Gastroesophageal sphincter (tissue), 4 donors: ENCODE data around the gene FOXF1. TPM values are rescaled to one million over a fixed set of nuclear protein-coding genes. Genes with fewer than 3 reads are reported as not detected.

Experiments
- ATAC-seq: fragments of 150-250 bp; one replicate; pipeline ENCODE4 v1.9.1; 2016; ENCODE audit warnings: mild to moderate bottlenecking, moderate library complexity
- H3K27ac ChIP-seq, 4 donors: fragments of 200-600 bp; sonication (generic) in 3 of 4; 1 replicate in 3 of 4; 2 replicates in 1 of 4; pipeline ENCODE4 v1.5.1; 2016 to 2019
- H3K27me3 ChIP-seq: fragments of 200-600 bp; sonication (generic); one replicate; pipeline ENCODE4 v1.5.1; 2019
- H3K36me3 ChIP-seq, 2 donors: fragments of 200-600 bp; sonication (generic); one replicate each; pipeline ENCODE4 v1.5.1; 2019; ENCODE audit warnings: control low read depth in 1 of 2
- H3K4me1 ChIP-seq, 3 donors: fragments of 200-600 bp; sonication (generic); 1 replicate in 2 of 3; 2 replicates in 1 of 3; pipeline ENCODE4 v1.5.1; 2016 to 2019; ENCODE audit warnings: control low read depth in 2 of 3
- H3K4me3 ChIP-seq, 2 donors: fragments of 200-600 bp; sonication (generic); one replicate each; pipeline ENCODE4 v1.5.1; 2019; ENCODE audit warnings: mild to moderate bottlenecking in 1 of 2, moderate library complexity in 1 of 2
- H3K9me3 ChIP-seq, 3 donors: fragments of 200-600 bp; sonication (generic); one replicate each; pipeline ENCODE4 v1.5.1; 2017 to 2019; ENCODE audit warnings: control low read depth in 2 of 3
- EP300 ChIP-seq: sonication (generic); formaldehyde crosslinking; IDR thresholded peaks from one replicate; pipeline ENCODE4 v1.6.1; 2017; ENCODE audit warnings: antibody characterized with exemption, mild to moderate bottlenecking
- POLR2A ChIP-seq, 2 donors: fragments of 450-650 bp; IDR thresholded peaks; one replicate each; pipeline ENCODE4 v1.6.1; 2017; ENCODE audit warnings: antibody characterized with exemption in 2 of 2, mild to moderate bottlenecking in 2 of 2, moderate library complexity in 1 of 2
- POLR2AphosphoS5 ChIP-seq: sonication (generic); formaldehyde crosslinking; IDR thresholded peaks from one replicate; pipeline ENCODE4 v1.6.1; 2017; ENCODE audit warnings: antibody characterized with exemption
- WGBS, 2 donors: methylation state at CpG; one replicate each; pipeline ENCODE4 v1.1.5; 2018; ENCODE audit warnings: low coverage in 1 of 2; 5-methylcytosine and 5-hydroxymethylcytosine counted together
- total RNA-seq, 4 donors: library from RNA; depleted of rRNA; stranded (reverse); fragments of >200 nt; gene quantifications; one replicate each; pipeline ENCODE4 v1.1.0, GENCODE V29; 2016
- TF ChIP-seq, protein P1 (sequence below), 4 experiments: fragments of 200-600 bp in 2 of 4; fragments of 450-650 bp in 2 of 4; sonication (generic) in 1 of 4; IDR thresholded peaks; one replicate each; pipeline ENCODE4 v1.5.1; 2017 to 2019; ENCODE audit warnings: antibody characterized with exemption in 4 of 4, mild to moderate bottlenecking in 2 of 4, moderate library complexity in 2 of 4

FOXF1 gene
- total RNA-seq, 4 donors from 2014 or later, result 39.7 to 81.1 (median 59.3) TPM

GRCh38 chr16:86538196-86538780 is 28.0 kb downstream of the FOXF1 start:
- Histone ChIP-seq H3K36me3 (peaks cover 0 to 83% of the 10 kb centered on the region in 2 donors), H3K27ac (no peak overlapping the region), H3K9me3 (no peaks in the 10 kb centered on the region), H3K27me3 (no peaks in the 10 kb centered on the region), H3K4me3 (no peak overlapping the region), H3K4me1 (no peaks in the 10 kb centered on the region)
- ATAC-seq, result no peak
- TF ChIP-seq, protein P1, sequence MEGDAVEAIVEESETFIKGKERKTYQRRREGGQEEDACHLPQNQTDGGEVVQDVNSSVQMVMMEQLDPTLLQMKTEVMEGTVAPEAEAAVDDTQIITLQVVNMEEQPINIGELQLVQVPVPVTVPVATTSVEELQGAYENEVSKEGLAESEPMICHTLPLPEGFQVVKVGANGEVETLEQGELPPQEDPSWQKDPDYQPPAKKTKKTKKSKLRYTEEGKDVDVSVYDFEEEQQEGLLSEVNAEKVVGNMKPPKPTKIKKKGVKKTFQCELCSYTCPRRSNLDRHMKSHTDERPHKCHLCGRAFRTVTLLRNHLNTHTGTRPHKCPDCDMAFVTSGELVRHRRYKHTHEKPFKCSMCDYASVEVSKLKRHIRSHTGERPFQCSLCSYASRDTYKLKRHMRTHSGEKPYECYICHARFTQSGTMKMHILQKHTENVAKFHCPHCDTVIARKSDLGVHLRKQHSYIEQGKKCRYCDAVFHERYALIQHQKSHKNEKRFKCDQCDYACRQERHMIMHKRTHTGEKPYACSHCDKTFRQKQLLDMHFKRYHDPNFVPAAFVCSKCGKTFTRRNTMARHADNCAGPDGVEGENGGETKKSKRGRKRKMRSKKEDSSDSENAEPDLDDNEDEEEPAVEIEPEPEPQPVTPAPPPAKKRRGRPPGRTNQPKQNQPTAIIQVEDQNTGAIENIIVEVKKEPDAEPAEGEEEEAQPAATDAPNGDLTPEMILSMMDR (IDR thresholded peaks at IDR 0.05), result no peak
- no peak for TF ChIP-seq POLR2AphosphoS5
- no peak for TF ChIP-seq EP300
- no peak for TF ChIP-seq POLR2A (IDR thresholded peaks at IDR 0.05)
- WGBS, 2 donors, result 87% methylated on average over 3 of the region's 17 CpGs; no CpG with 5 or more reads in 1 of the 2 donors

DNA sequence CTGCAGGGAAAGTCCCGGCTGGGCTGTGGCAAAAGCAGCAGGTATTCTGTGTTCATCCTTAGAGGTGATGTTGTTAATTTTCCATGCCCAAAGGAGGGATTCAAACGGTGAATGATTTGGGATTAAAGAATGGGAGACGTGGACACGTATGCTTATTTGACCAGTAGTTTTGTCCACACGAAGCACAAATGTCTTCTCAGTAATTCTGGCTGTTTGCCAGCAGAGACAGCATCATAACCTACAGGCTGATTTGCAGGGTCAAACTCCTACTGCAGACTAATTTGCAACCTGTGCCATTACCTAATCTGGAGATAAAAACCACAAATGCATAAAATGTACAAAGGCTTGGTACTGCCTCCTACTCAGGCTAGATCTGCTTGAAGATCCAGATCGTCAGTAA is 30.6 kb downstream of the FOXF1 start:
- Histone ChIP-seq H3K27me3 (no peaks in the 10 kb centered on the region), H3K9me3 (no peaks in the 10 kb centered on the region), H3K4me3 (no peak overlapping the region), H3K4me1 (no peaks in the 10 kb centered on the region), H3K27ac (no peak overlapping the region), H3K36me3 (peaks cover 0 to 100% of the 10 kb centered on the region in 2 donors)
- TF ChIP-seq POLR2AphosphoS5, result no peak
- TF ChIP-seq POLR2A (IDR thresholded peaks at IDR 0.05), result no peak
- TF ChIP-seq EP300, result no peak
- TF ChIP-seq, protein P1 (IDR thresholded peaks at IDR 0.05), result no peak
- ATAC-seq, result no peak
- 74 to 80% methylated on average over 1 to 4 of the region's 6 CpGs for WGBS, 2 donors

GRCh38 chr16:86541560-86541959 is 31.2 kb downstream of the FOXF1 start:
- Histone ChIP-seq H3K27ac (no peak overlapping the region), H3K27me3 (no peaks in the 10 kb centered on the region), H3K4me1 (no peaks in the 10 kb centered on the region), H3K4me3 (no peak overlapping the region), H3K9me3 (no peaks in the 10 kb centered on the region), H3K36me3 (peaks cover 0 to 100% of the 10 kb centered on the region in 2 donors)
- no peak for TF ChIP-seq EP300
- TF ChIP-seq POLR2AphosphoS5, result no peak
- TF ChIP-seq, protein P1 (IDR thresholded peaks at IDR 0.05), result no peak
- no peak for TF ChIP-seq POLR2A (IDR thresholded peaks at IDR 0.05)
- WGBS, 2 donors, result 80% methylated on average over 1 of the region's 11 CpGs; no CpG with 5 or more reads in 1 of the 2 donors
- no peak for ATAC-seq

GRCh38 chr16:86542756-86543750 is 32.7 kb downstream of the FOXF1 start:
- Histone ChIP-seq H3K4me3 (no peak overlapping the region), H3K9me3 (no peaks in the 10 kb centered on the region), H3K4me1 (no peaks in the 10 kb centered on the region), H3K27ac (no peak overlapping the region), H3K27me3 (no peaks in the 10 kb centered on the region), H3K36me3 (peaks cover 0 to 100% of the 10 kb centered on the region in 2 donors)
- TF ChIP-seq POLR2AphosphoS5, result no peak
- no peak for TF ChIP-seq POLR2A (IDR thresholded peaks at IDR 0.05)
- TF ChIP-seq EP300, result no peak
- 76 to 100% methylated on average over 2 to 11 of the region's 21 CpGs for WGBS, 2 donors
- ATAC-seq, result no peak

- ATAC-seq, result no peak
- H3K27ac ChIP-seq, result no peak overlapping the region
- no peaks in the 10 kb centered on the region for H3K27me3 ChIP-seq
- peaks cover 0 to 100% of the 10 kb centered on the region in 2 donors for H3K36me3 ChIP-seq
- no peaks in the 10 kb centered on the region for H3K4me1 ChIP-seq
- H3K4me3 ChIP-seq, result no peak overlapping the region
- 100% methylated on average over 3 of the region's 12 CpGs; no CpG with 5 or more reads in 1 of the 2 donors for WGBS, 2 donors
- no peaks in the 10 kb centered on the region for H3K9me3 ChIP-seq
- TF ChIP-seq, protein P1 (IDR thresholded peaks at IDR 0.05), result no peak
- TF ChIP-seq EP300 (no peak), POLR2A (IDR thresholded peaks at IDR 0.05) (no peak), POLR2AphosphoS5 (no peak)
These were observed 35.2 kb downstream of the FOXF1 start for GRCh38 chr16:86545481-86545880.
